Left colon (tissue), 2 donors: ENCODE results near the gene WWTR1. TPM values are rescaled to one million over a fixed set of nuclear protein-coding genes. Genes with fewer than 3 reads are reported as not detected.

ENCODE experiments used
- ATAC-seq: fragments of 200-7000 bp; cut with Tn5 transposase; one replicate; pipeline ENCODE4 v1.9.1; 2020; ENCODE audit warnings: mild to moderate bottlenecking, moderate library complexity
- DNase-seq, 2 donors: peaks; one replicate each; pipeline ENCODE4 v3.0.0-alpha.2; 2020
- intact Hi-C, 2 donors: fragments of 100-400 bp; cut with DNase I in 1 of 2; cut with micrococcal nuclease in 1 of 2; formaldehyde crosslinking; loops; one replicate each; pipeline versions ENCODE4 v1.11.2 to v1.14.0; 2022; cut with DNase I, micrococcal nuclease
- total RNA-seq, 2 donors: library from RNA; stranded (reverse); fragmentation: NEBNext Ultra II Directional; extraction: Animal tissue kit (Norgen Biotek cat#: 25700); gene quantifications; one replicate each; pipeline ENCODE4 v1.2.1, GENCODE V29; 2021
- donor health status: DM: no; HTN: no; CAD: no.
- donor health status: DM: yes; HTN: yes; CAD: no.

WWTR1 gene
- total RNA-seq, 2 donors from 2014 or later: 8.4 to 27.2 TPM

- ATAC-seq (no peak), DNase-seq (no peak)
- intact Hi-C loops: no loop called here
Measured at GRCh38 chr3:149581248-149581647, 76.6 kb downstream of the WWTR1 start.

GRCh38 chr3:149579838-149580542 is 77.8 kb downstream of the WWTR1 start:
- intact Hi-C loops: no loop called here
- ATAC-seq (no peak), DNase-seq (no peak)

- intact Hi-C loops: no loop called here
- DNase-seq (no peak), ATAC-seq (no peak)
Measured at GRCh38 chr3:149579161-149579560, 78.7 kb downstream of the WWTR1 start.

GRCh38 chr3:149577801-149578200 is 80.0 kb downstream of the WWTR1 start:
- intact Hi-C loops: no loop called here
- DNase-seq: no peak
- ATAC-seq: no peak

- intact Hi-C loops: no loop called here
- DNase-seq: no peak
- ATAC-seq: no peak
Measured at GRCh38 chr3:149575961-149576564, 81.8 kb downstream of the WWTR1 start.

- ATAC-seq: no peak
- intact Hi-C loops: no loop called here
- no peak for DNase-seq
Measured at GRCh38 chr3:149575213-149575960, 82.4 kb downstream of the WWTR1 start.

- ATAC-seq: no peak
- intact Hi-C loops: no loop called here
- DNase-seq: no peak
Measured at GRCh38 chr3:149572796-149573414, 84.9 kb downstream of the WWTR1 start.

- intact Hi-C loops: no loop called here
- ATAC-seq (no peak), DNase-seq (no peak)
Measured at GRCh38 chr3:149571381-149571780, 86.4 kb downstream of the WWTR1 start.

- intact Hi-C loops: no loop called here
- no peak for DNase-seq
- ATAC-seq: no peak
Measured at GRCh38 chr3:149570016-149570415, 87.8 kb downstream of the WWTR1 start.

GRCh38 chr3:149567381-149567780 is 90.4 kb downstream of the WWTR1 start:
- DNase-seq (no peak), ATAC-seq (no peak)
- intact Hi-C loops: no loop called here

GRCh38 chr3:149566292-149566975 is 91.4 kb downstream of the WWTR1 start:
- intact Hi-C loops: no loop called here
- no peak for ATAC-seq
- DNase-seq: no peak

- intact Hi-C loops: no loop called here
- no peak for ATAC-seq
Measured at GRCh38 chr3:149564079-149564478, 93.7 kb downstream of the WWTR1 start.

GRCh38 chr3:149563114-149563513 is 94.7 kb downstream of the WWTR1 start:
- intact Hi-C loops: no loop called here
- DNase-seq (no peak), ATAC-seq (no peak)

More at GRCh38 chr3:149564079-149564478, 93.7 kb downstream of the WWTR1 start:
- DNase-seq: no peak

GRCh38 chr3:149560617-149561016 is 97.2 kb downstream of the WWTR1 start:
- intact Hi-C loops: no loop called here
- ATAC-seq: no peak
- DNase-seq: no peak

GRCh38 chr3:149560001-149560400 is 97.8 kb downstream of the WWTR1 start:
- no peak for ATAC-seq
- intact Hi-C loops: no loop called here
- no peak for DNase-seq

- no peak for ATAC-seq
Measured at GRCh38 chr3:149559525-149559924, 98.3 kb downstream of the WWTR1 start.

GRCh38 chr3:149555927-149556326 is 101.9 kb downstream of the WWTR1 start:
- intact Hi-C loops: no loop called here
- DNase-seq (no peak), ATAC-seq (no peak)

More at GRCh38 chr3:149559525-149559924, 98.3 kb downstream of the WWTR1 start:
- intact Hi-C loops: no loop called here
- no peak for DNase-seq

GRCh38 chr3:149554826-149555225 is 103.0 kb downstream of the WWTR1 start:
- DNase-seq (peak; percentile 22 to 53), ATAC-seq (peak; percentile 93)
- intact Hi-C loops: no loop called here
